NCI-H1930 (cell line): ENCODE data around the gene ARV1.
"Not testable (repeated sequence)": the region's sequence is repeated elsewhere in the genome, so short reads cannot be mapped to it uniquely, and the experiment has no call there.

Experiments used
- DNase-seq, 2 experiments: peaks; one replicate each; lab custom pipeline; 2025; lab: John Stamatoyannopoulos, UW

The ARV1 gene

GRCh38 chr1:231044588-231044987 is 65.7 kb downstream of the ARV1 start:
- no peak for DNase-seq

DNA sequence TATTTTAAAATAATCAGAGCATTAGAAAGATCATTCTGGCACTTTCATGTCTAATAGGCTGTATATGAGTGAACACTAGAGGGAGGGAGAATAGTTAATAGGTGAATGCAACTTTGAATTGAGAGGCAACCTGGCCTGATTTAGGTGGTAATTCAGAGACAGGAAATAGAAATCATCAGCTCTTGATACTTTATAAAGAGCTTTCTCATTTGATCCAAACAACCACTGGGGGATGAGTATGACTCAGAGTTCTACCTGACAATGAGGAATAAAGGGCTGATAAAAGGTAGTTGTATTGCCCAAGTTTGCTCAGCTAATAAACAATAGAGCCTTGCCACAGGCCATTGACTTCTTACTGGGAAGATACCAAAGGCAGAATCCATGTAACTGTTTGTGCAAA is 66.4 kb downstream of the ARV1 start:
- no peak for DNase-seq

- not testable (repeated sequence) for DNase-seq
Measured at GRCh38 chr1:231045921-231046729, 67.2 kb downstream of the ARV1 start.

GRCh38 chr1:231046730-231047395 is 68.0 kb downstream of the ARV1 start:
- DNase-seq = no peak

DNA sequence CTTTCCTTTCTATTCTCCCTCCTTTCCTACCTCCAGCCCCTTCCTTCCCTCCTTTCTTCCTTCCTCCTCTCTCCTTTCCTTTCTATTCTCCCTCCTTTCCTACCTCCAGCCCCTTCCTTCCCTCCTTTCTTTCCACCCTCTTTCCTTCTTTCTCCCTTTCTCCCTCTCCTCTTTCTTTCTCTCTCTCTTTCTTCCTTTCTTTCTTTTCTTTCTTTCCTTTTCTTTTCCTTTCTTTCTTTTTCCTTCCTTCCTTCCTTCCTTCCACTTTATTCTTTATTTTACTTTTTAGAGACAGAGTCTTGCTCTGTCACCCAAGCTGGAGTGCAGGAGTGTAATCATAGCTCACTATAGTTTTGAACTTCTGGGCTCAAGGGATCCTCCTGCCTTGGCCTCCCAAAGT is 68.6 kb downstream of the ARV1 start:
- not testable (repeated sequence) for DNase-seq

DNA sequence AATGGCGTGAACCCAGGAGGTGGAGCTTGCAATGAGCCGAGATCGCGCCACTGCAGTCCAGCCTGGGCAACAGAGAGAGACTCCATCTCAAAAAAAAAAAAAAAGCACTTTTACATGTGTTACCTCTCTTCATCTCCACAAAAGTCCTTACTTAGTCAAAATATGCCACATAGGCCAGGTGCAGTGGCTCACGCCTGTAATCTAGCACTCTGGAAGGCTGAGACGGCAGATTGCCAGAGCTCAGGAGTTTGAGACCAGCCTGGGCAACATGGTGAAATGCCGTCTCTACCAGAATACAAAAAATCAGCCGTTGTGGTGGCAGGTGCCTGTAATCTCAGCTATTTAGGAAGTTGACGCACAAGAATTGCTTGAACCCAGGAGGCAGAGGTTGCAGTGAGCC is 69.5 kb downstream of the ARV1 start:
- not testable (repeated sequence) for DNase-seq

DNA sequence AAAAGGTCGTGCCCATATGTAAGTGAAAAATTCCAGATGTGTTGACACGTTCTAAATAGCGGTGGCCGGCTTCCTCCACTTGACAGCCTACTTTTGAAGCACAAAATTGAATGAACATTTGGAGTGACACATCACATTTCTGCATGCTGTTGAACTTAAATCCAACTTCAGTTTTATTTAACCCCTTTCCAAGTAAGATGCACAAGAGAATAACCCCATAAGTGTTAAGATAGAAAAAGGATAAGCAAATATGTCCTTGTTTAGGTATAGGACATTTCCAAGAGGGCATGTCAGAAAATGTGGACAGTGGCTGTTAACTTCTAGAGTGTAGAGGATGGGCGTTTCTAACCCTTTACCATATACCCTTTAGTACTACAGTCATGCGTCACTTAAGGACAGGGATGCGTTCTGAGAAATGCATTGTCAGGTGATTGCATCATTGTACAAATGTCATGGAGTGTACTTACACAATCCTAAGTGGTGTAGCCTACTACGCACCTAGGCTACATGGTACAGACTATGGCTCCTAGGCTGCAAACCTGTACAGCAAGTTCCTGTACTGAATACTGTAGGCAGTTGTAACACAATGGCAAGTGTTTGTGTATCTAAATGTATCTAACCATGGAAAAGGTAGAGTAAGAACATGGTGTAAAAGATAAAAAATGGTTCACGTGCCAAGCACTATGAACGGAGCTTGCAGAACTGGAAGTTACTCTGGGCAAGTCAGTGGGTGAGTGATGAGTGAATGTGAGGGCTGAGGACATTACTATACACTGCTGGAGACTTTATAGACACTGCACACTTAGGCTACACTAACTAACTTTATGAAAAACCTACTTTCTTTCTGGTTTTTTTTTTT is 70.5 kb downstream of the ARV1 start:
- DNase-seq = no peak
